CD8-positive, alpha-beta memory T cell (primary cell): Measurements from ENCODE around the gene ARMC12. TPM values are rescaled to one million over a fixed set of nuclear protein-coding genes. Genes with fewer than 3 reads are reported as not detected.

Source experiments
- CTCF ChIA-PET: fragments of 350-600 bp; sonication (Branson Sonifier 250); formaldehyde crosslinking; loops from one replicate; lab custom pipeline; 2021; ENCODE audit warnings: antibody characterized with exemption; lab: Charles Lee
- POLR2A ChIA-PET: fragments of 350-600 bp; sonication (Branson Sonifier 250); formaldehyde crosslinking; loops from one replicate; lab custom pipeline; 2021; ENCODE audit warnings: antibody characterized with exemption; lab: Charles Lee
- DNase-seq, 5 donors: peaks; one replicate each; pipeline versions ENCODE4 v3.0.0 to v3.0.0-alpha.2; 2020 to 2022; ENCODE audit warnings: mixed read lengths in 1 of 5
- H3K27ac ChIP-seq: one replicate; pipeline ENCODE4 v1.7.0; 2013; ENCODE audit warnings: low read depth, mild to moderate bottlenecking, low read length, moderate library complexity
- H3K27me3 ChIP-seq: 2 replicates; pipeline ENCODE4 v1.7.0; 2013; ENCODE audit warnings: low read length, mild to moderate bottlenecking; ENCODE audit not compliant: insufficient read depth, poor library complexity, severe bottlenecking
- H3K36me3 ChIP-seq: 2 replicates; pipeline ENCODE4 v1.7.0; 2013; ENCODE audit warnings: mild to moderate bottlenecking, low read length, moderate library complexity; ENCODE audit not compliant: insufficient read depth
- H3K4me1 ChIP-seq: 2 replicates; pipeline ENCODE4 v1.7.0; 2013; ENCODE audit warnings: mild to moderate bottlenecking, low read length, moderate library complexity; ENCODE audit not compliant: insufficient read depth
- H3K4me3 ChIP-seq: 2 replicates; pipeline ENCODE4 v1.7.0; 2013; ENCODE audit warnings: mild to moderate bottlenecking, low read length
- H3K9me3 ChIP-seq: 2 replicates; pipeline ENCODE4 v1.7.0; 2013; ENCODE audit warnings: mild to moderate bottlenecking, low read length
- H3K27ac Mint-ChIP-seq, 8 donors: one replicate each; pipeline ENCODE4 v1.8.0; 2020 to 2021; ENCODE audit warnings: mixed read lengths in 8 of 8, mild to moderate bottlenecking in 6 of 8, inconsistent platforms in 3 of 8, moderate library complexity in 3 of 8
- H3K27me3 Mint-ChIP-seq, 2 donors: one replicate each; pipeline ENCODE4 v1.8.0; 2020 to 2021; ENCODE audit warnings: mixed read lengths in 2 of 2, mild to moderate bottlenecking in 1 of 2, moderate library complexity in 1 of 2
- H3K36me3 Mint-ChIP-seq, 3 donors: one replicate each; pipeline ENCODE4 v1.8.0; 2020 to 2021; ENCODE audit warnings: mixed read lengths in 3 of 3, inconsistent platforms in 1 of 3, mild to moderate bottlenecking in 1 of 3
- H3K4me1 Mint-ChIP-seq, 3 donors: one replicate each; pipeline ENCODE4 v1.8.0; 2020 to 2021; ENCODE audit warnings: mixed read lengths in 3 of 3, inconsistent platforms in 1 of 3, mild to moderate bottlenecking in 1 of 3
- H3K4me3 Mint-ChIP-seq, 7 donors: one replicate each; pipeline ENCODE4 v1.8.0; 2020 to 2021; ENCODE audit warnings: mixed read lengths in 7 of 7, mild to moderate bottlenecking in 6 of 7, moderate library complexity in 4 of 7, inconsistent platforms in 2 of 7
- H3K9me3 Mint-ChIP-seq, 5 donors: one replicate each; pipeline ENCODE4 v1.8.0; 2020 to 2022; ENCODE audit warnings: mixed read lengths in 5 of 5, mild to moderate bottlenecking in 3 of 5, moderate library complexity in 2 of 5, inconsistent platforms in 1 of 5
- polyA plus RNA-seq: library from polyadenylated mRNA; unstranded; fragments of 300-500 nt; fragmentation: Illumina TruSeq; gene quantifications from one replicate; pipeline ENCODE4 v1.2.3, GENCODE V29; 2021
- total RNA-seq, 2 experiments: library from RNA; stranded (reverse); gene quantifications; one replicate each; pipeline ENCODE4 v1.2.3, GENCODE V29; 2021

The ARMC12 gene
- total and polyA plus RNA-seq, 3 experiments from 2014 or later = 0.26 to 0.38 (median 0.37) TPM

GRCh38 chr6:35739645-35740524, 3.1 kb downstream of the ARMC12 start:
- ChIA-PET POLR2A (interaction anchor here (0.6 kb wide), 1 partner anchor 451 kb away, joined by 3 read pairs; no protein-coding TSS in a partner anchor), CTCF (interaction anchor here (0.9 to 8.6 kb wide), 5 partner anchors 115 to 398 kb away, joined by 3 to 113 read pairs (median 3); partner anchors contain the start of gene FANCE)
- Histone ChIP-seq H3K27ac (no peak overlapping the region), H3K27me3 (no peaks in the 10 kb centered on the region), H3K4me3 (no peak overlapping the region), H3K36me3 (no peaks in the 10 kb centered on the region), H3K4me1 (peaks cover 27% of the 10 kb centered on the region), H3K9me3 (no peaks in the 10 kb centered on the region)
- H3K27ac Mint-ChIP-seq = peak overlapping the region in 1 of 8 donors; percentile 9
- H3K27me3 Mint-ChIP-seq = peaks cover 0 to 3% of the 10 kb centered on the region in 2 donors
- no peak for DNase-seq
- peaks cover 21 to 28% (median 23%) of the 10 kb centered on the region in 3 donors for H3K4me1 Mint-ChIP-seq
- H3K4me3 Mint-ChIP-seq = no peak overlapping the region
- no peaks in the 10 kb centered on the region for H3K9me3 Mint-ChIP-seq
- H3K36me3 Mint-ChIP-seq = no peaks in the 10 kb centered on the region

- ChIA-PET POLR2A (no interaction called here), CTCF (no interaction called here)
- Histone ChIP-seq H3K4me1 (no peaks in the 10 kb centered on the region), H3K4me3 (no peak overlapping the region), H3K36me3 (no peaks in the 10 kb centered on the region), H3K9me3 (no peaks in the 10 kb centered on the region), H3K27me3 (no peaks in the 10 kb centered on the region), H3K27ac (no peak overlapping the region)
- Mint-ChIP-seq H3K27ac (peak overlapping the region in 1 of 8 donors; percentile 63), H3K4me3 (no peak overlapping the region), H3K27me3 (peaks cover 0 to 3% of the 10 kb centered on the region in 2 donors), H3K36me3 (peaks cover 0 to 10% (median 3%) of the 10 kb centered on the region in 3 donors), H3K9me3 (peaks cover 0 to 4% (median under 1%) of the 10 kb centered on the region in 5 donors), H3K4me1 (peaks cover 0 to under 1% (median 0%) of the 10 kb centered on the region in 3 donors)
- DNase-seq = no peak
Observed at GRCh38 chr6:35742842-35743241, 6.0 kb downstream of the ARMC12 start.

- H3K27me3 ChIP-seq = no peaks in the 10 kb centered on the region
- Mint-ChIP-seq H3K27me3 (peaks cover 3 to 4% of the 10 kb centered on the region in 2 donors), H3K4me1 (no peaks in the 10 kb centered on the region), H3K4me3 (no peak overlapping the region), H3K9me3 (peaks cover 2 to 7% (median 6%) of the 10 kb centered on the region in 5 donors), H3K36me3 (peaks cover 0 to 13% (median 3%) of the 10 kb centered on the region in 3 donors), H3K27ac (peak overlapping the region in 1 of 8 donors; percentile 8)
- H3K9me3 ChIP-seq = no peaks in the 10 kb centered on the region
- no peak overlapping the region for H3K27ac ChIP-seq
- ChIA-PET POLR2A (no interaction called here), CTCF (no interaction called here)
- H3K4me3 ChIP-seq = no peak overlapping the region
- H3K4me1 ChIP-seq = no peaks in the 10 kb centered on the region
- H3K36me3 ChIP-seq = no peaks in the 10 kb centered on the region
- no peak for DNase-seq
Observed at GRCh38 chr6:35745509-35745908, 8.7 kb downstream of the ARMC12 start.

- H3K36me3 Mint-ChIP-seq = peaks cover 0 to 13% (median 3%) of the 10 kb centered on the region in 3 donors
- CTCF ChIA-PET = interaction anchor here (1.2 to 1.5 kb wide), 3 partner anchors 10 to 279 kb away, joined by 3 to 5 read pairs (median 3); no protein-coding TSS in a partner anchor
- no peaks in the 10 kb centered on the region for H3K4me1 ChIP-seq
Observed at GRCh38 chr6:35746516-35746915, 9.7 kb downstream of the ARMC12 start.

GRCh38 chr6:35747877-35748276, 11.0 kb downstream of the ARMC12 start:
- Mint-ChIP-seq H3K27ac (no peak overlapping the region), H3K4me1 (no peaks in the 10 kb centered on the region), H3K27me3 (peaks cover 4 to 7% of the 10 kb centered on the region in 2 donors), H3K36me3 (peaks cover 0 to 13% (median 3%) of the 10 kb centered on the region in 3 donors), H3K9me3 (peaks cover 2 to 7% (median 6%) of the 10 kb centered on the region in 5 donors), H3K4me3 (no peak overlapping the region)
- Histone ChIP-seq H3K27ac (no peak overlapping the region), H3K27me3 (no peaks in the 10 kb centered on the region), H3K9me3 (no peaks in the 10 kb centered on the region), H3K4me3 (no peak overlapping the region), H3K36me3 (no peaks in the 10 kb centered on the region), H3K4me1 (no peaks in the 10 kb centered on the region)
- ChIA-PET CTCF (interaction anchor here (1.5 kb wide), 1 partner anchor 280 kb away, joined by 5 read pairs; no protein-coding TSS in a partner anchor), POLR2A (no interaction called here)
- DNase-seq = no peak

More at GRCh38 chr6:35746516-35746915, 9.7 kb downstream of the ARMC12 start:
- Mint-ChIP-seq H3K9me3 (peaks cover 2 to 7% (median 6%) of the 10 kb centered on the region in 5 donors), H3K4me3 (no peak overlapping the region), H3K4me1 (no peaks in the 10 kb centered on the region), H3K27me3 (peaks cover 4 to 5% of the 10 kb centered on the region in 2 donors), H3K27ac (peak overlapping the region in 1 of 8 donors; percentile 27)
- no peaks in the 10 kb centered on the region for H3K9me3 ChIP-seq
- no peaks in the 10 kb centered on the region for H3K27me3 ChIP-seq
- POLR2A ChIA-PET = no interaction called here
- no peak overlapping the region for H3K27ac ChIP-seq
- H3K36me3 ChIP-seq = no peaks in the 10 kb centered on the region
- no peak overlapping the region for H3K4me3 ChIP-seq
- DNase-seq = no peak

- Mint-ChIP-seq H3K27me3 (peaks cover 4 to 6% of the 10 kb centered on the region in 2 donors), H3K4me3 (no peak overlapping the region), H3K27ac (no peak overlapping the region), H3K9me3 (peaks cover 2 to 7% (median 6%) of the 10 kb centered on the region in 5 donors), H3K4me1 (no peaks in the 10 kb centered on the region), H3K36me3 (peaks cover 0 to 13% (median 3%) of the 10 kb centered on the region in 3 donors)
- no peak overlapping the region for H3K27ac ChIP-seq
- no peaks in the 10 kb centered on the region for H3K9me3 ChIP-seq
- ChIA-PET CTCF (no interaction called here), POLR2A (no interaction called here)
- H3K36me3 ChIP-seq = no peaks in the 10 kb centered on the region
- no peaks in the 10 kb centered on the region for H3K4me1 ChIP-seq
- H3K27me3 ChIP-seq = no peaks in the 10 kb centered on the region
- no peak overlapping the region for H3K4me3 ChIP-seq
- no peak for DNase-seq
Observed at GRCh38 chr6:35750557-35750956, 13.7 kb downstream of the ARMC12 start.

- H3K27me3 ChIP-seq = no peaks in the 10 kb centered on the region
- H3K27ac ChIP-seq = no peak overlapping the region
- no peaks in the 10 kb centered on the region for H3K4me1 ChIP-seq
- CTCF ChIA-PET = no interaction called here
- Mint-ChIP-seq H3K4me3 (no peak overlapping the region), H3K27me3 (peaks cover 4 to 9% of the 10 kb centered on the region in 2 donors), H3K9me3 (peaks cover 2 to 7% (median 6%) of the 10 kb centered on the region in 5 donors), H3K27ac (peak overlapping the region in 1 of 8 donors; percentile 3), H3K36me3 (peaks cover 0 to 12% (median 3%) of the 10 kb centered on the region in 3 donors), H3K4me1 (no peaks in the 10 kb centered on the region)
- H3K4me3 ChIP-seq = no peak overlapping the region
- H3K36me3 ChIP-seq = no peaks in the 10 kb centered on the region
- no peaks in the 10 kb centered on the region for H3K9me3 ChIP-seq
- DNase-seq = no peak
- POLR2A ChIA-PET = interaction anchor here (0.6 kb wide), 1 partner anchor 169 kb away, joined by 3 read pairs; the partner anchor contains the start of gene SRPK1
Observed at GRCh38 chr6:35751594-35751993, 14.8 kb downstream of the ARMC12 start.

- POLR2A ChIA-PET = no interaction called here
- no peak for DNase-seq
- Mint-ChIP-seq H3K4me3 (no peak overlapping the region), H3K4me1 (no peaks in the 10 kb centered on the region), H3K36me3 (peaks cover 0 to 8% (median 3%) of the 10 kb centered on the region in 3 donors), H3K27me3 (peaks cover 5 to 10% of the 10 kb centered on the region in 2 donors), H3K27ac (no peak overlapping the region), H3K9me3 (peaks cover 2 to 7% (median 6%) of the 10 kb centered on the region in 5 donors)
- Histone ChIP-seq H3K4me1 (no peaks in the 10 kb centered on the region), H3K4me3 (no peak overlapping the region), H3K27ac (no peak overlapping the region), H3K9me3 (no peaks in the 10 kb centered on the region), H3K27me3 (no peaks in the 10 kb centered on the region), H3K36me3 (no peaks in the 10 kb centered on the region)
- CTCF ChIA-PET = no interaction called here
Observed at GRCh38 chr6:35752330-35752729, 15.5 kb downstream of the ARMC12 start.
